ENCODE data around the gene MAGEA9.
"Not testable (repeated sequence)": the region's sequence is repeated elsewhere in the genome, so short reads cannot be mapped to it uniquely, and the experiment has no call there.

Gene MAGEA9

GRCh38 chrX:149829751-149830191 is 48.0 kb downstream of the MAGEA9 start:
- no peak overlapping the region for H3K4me3 ChIP-seq (replicated peaks; ENCODE audit: insufficient read depth, low read length)
- no peak for DNase-seq (ENCODE audit: low read depth in 1 of 2, low spot score in 1 of 2)

GRCh38 chrX:149830192-149830873 is 48.6 kb downstream of the MAGEA9 start:
- Histone ChIP-seq H3K27ac (replicated peaks) (no peak overlapping the region), H3K4me3 (replicated peaks; ENCODE audit: insufficient read depth, low read length) (no peak overlapping the region), H3K27me3 (ENCODE audit: insufficient read depth, poor library complexity, severe bottlenecking) (no peaks in the 10 kb centered on the region)
- DNase-seq (ENCODE audit: low read depth in 1 of 2, low spot score in 1 of 2): no peak
- TF ChIP-seq REST (IDR thresholded peaks at IDR 0.05; ENCODE audit: insufficient replicate concordance, low read depth) (no peak), SPI1 (IDR thresholded peaks at IDR 0.05; ENCODE audit: borderline replicate concordance, low read depth) (no peak), POLR2AphosphoS5 (IDR thresholded peaks at IDR 0.05; ENCODE audit: low read depth) (no peak)
- TF ChIP-seq, protein P1, sequence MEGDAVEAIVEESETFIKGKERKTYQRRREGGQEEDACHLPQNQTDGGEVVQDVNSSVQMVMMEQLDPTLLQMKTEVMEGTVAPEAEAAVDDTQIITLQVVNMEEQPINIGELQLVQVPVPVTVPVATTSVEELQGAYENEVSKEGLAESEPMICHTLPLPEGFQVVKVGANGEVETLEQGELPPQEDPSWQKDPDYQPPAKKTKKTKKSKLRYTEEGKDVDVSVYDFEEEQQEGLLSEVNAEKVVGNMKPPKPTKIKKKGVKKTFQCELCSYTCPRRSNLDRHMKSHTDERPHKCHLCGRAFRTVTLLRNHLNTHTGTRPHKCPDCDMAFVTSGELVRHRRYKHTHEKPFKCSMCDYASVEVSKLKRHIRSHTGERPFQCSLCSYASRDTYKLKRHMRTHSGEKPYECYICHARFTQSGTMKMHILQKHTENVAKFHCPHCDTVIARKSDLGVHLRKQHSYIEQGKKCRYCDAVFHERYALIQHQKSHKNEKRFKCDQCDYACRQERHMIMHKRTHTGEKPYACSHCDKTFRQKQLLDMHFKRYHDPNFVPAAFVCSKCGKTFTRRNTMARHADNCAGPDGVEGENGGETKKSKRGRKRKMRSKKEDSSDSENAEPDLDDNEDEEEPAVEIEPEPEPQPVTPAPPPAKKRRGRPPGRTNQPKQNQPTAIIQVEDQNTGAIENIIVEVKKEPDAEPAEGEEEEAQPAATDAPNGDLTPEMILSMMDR (IDR thresholded peaks at IDR 0.05; ENCODE audit: insufficient read depth, low read length): no peak

More at GRCh38 chrX:149829751-149830191, 48.0 kb downstream of the MAGEA9 start:
- H3K27me3 ChIP-seq (ENCODE audit: insufficient read depth, poor library complexity, severe bottlenecking): no peaks in the 10 kb centered on the region
- no peak for TF ChIP-seq SPI1 (IDR thresholded peaks at IDR 0.05; ENCODE audit: borderline replicate concordance, low read depth)
- no peak for TF ChIP-seq GABPA (IDR thresholded peaks at IDR 0.05; ENCODE audit: low read depth)
- TF ChIP-seq, protein P1 (IDR thresholded peaks at IDR 0.05; ENCODE audit: insufficient read depth, low read length): no peak
- no peak for TF ChIP-seq REST (IDR thresholded peaks at IDR 0.05; ENCODE audit: insufficient replicate concordance, low read depth)
- no peak for TF ChIP-seq POLR2AphosphoS5 (IDR thresholded peaks at IDR 0.05; ENCODE audit: low read depth)
- no peak overlapping the region for H3K27ac ChIP-seq (replicated peaks)

DNA sequence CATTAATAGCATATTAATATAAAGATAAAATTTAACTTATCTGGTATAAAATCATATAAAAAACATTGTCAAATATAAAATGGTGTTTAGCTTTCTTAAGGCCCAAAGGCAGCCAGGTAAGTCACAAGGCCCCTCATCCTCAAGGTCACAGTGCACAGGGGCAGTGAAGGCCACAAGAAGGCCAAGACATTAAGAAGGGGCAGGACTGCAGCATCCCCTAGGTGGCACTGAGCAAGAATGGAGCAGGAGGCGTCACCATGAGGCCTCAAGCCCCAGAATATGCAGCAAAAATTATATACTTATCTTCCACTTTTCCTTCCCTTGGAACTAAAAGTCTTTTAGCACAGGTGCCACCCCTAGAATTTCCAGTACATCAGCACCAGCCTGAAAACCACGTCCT is 49.7 kb downstream of the MAGEA9 start:
- no peaks in the 10 kb centered on the region for H3K27me3 ChIP-seq (ENCODE audit: insufficient read depth, poor library complexity, severe bottlenecking)
- no peak overlapping the region for H3K4me3 ChIP-seq (replicated peaks; ENCODE audit: insufficient read depth, low read length)
- H3K27ac ChIP-seq (replicated peaks): no peak overlapping the region
- TF ChIP-seq REST (IDR thresholded peaks at IDR 0.05; ENCODE audit: insufficient replicate concordance, low read depth) (no peak), SPI1 (IDR thresholded peaks at IDR 0.05; ENCODE audit: borderline replicate concordance, low read depth) (no peak), POLR2AphosphoS5 (IDR thresholded peaks at IDR 0.05; ENCODE audit: low read depth) (no peak), GABPA (IDR thresholded peaks at IDR 0.05; ENCODE audit: low read depth) (no peak)
- TF ChIP-seq, protein P1 (IDR thresholded peaks at IDR 0.05; ENCODE audit: insufficient read depth, low read length): no peak
- DNase-seq (ENCODE audit: low read depth in 1 of 2, low spot score in 1 of 2): no peak

GRCh38 chrX:149836728-149837127 is 55.0 kb downstream of the MAGEA9 start:
- DNase-seq (ENCODE audit: low read depth in 1 of 2, low spot score in 1 of 2); H3K4me3 ChIP-seq (replicated peaks; ENCODE audit: insufficient read depth, low read length); H3K27me3 ChIP-seq (ENCODE audit: insufficient read depth, poor library complexity, severe bottlenecking); H3K27ac ChIP-seq (replicated peaks): not testable (repeated sequence)

Data from HL-60 (cell line).